HS-27A (cell line): ENCODE measurements around the gene MAPKAP1.

ENCODE experiments used
- DNase-seq: peaks from one replicate; pipeline ENCODE4 v3.0.0-alpha.2; 2012; ENCODE audit warnings: low read depth, missing footprints

Gene MAPKAP1

DNA sequence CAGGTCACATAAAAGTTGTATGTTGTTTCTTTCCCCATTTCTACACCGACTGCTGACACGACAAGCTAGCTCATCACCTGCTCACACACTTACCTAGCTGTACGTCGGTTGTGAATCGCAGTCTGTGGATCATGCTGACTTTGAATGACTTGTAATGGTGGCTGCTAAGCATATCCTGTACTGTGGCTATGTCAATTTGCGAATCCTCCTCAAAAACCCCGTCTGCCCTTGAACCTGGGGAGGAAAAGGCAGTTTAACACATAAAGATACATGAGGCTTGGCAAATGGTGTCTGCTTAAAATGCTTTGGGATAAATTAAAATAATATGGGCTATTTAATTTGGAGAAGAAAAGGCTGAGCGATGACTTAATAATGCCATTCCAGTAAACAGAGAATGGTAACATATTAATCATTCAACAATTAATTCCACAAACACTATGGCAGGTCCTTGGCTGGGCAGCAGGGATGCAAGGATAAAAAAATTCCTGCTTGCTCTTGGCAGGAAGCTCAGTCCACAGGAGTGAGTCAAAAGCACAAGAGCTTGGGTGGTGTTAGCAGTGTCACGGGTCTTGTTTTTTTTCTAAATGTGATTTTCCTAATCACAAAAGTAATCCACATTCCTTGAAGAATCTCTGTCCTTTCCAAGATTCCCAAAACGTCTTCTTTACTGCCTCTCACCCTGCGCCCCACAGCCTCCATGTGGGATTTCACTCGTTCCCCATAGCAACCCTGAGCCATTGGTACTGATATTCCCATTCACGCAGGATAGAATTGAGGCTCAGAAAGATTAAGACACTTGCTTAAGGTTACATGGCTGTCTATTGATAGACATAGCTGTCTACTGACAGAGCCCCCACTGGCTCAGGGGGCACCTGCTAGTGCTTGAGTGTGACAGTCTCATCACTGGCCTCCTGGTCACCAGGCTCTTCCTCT lies 222.4 kb downstream of the MAPKAP1 start:
- DNase-seq, result peak; percentile 12

DNA sequence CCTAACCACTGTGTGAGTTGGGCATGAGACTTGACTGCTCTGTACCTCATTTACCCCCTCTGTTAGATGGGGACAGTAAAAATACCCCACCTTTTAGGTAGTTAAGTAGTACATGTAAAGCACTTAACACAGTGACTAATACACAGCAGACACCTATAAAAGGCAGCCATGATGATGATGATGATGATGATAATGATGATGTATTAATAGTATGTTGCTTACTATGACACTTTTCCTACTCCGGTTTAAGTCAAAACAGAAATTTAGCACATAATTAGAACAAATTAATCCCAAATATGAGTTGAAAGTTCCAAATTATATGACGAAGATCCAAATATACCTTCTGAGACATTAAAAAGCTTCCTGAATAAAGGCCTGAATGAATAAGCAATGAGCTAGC lies 223.3 kb downstream of the MAPKAP1 start:
- DNase-seq, result no peak

DNA sequence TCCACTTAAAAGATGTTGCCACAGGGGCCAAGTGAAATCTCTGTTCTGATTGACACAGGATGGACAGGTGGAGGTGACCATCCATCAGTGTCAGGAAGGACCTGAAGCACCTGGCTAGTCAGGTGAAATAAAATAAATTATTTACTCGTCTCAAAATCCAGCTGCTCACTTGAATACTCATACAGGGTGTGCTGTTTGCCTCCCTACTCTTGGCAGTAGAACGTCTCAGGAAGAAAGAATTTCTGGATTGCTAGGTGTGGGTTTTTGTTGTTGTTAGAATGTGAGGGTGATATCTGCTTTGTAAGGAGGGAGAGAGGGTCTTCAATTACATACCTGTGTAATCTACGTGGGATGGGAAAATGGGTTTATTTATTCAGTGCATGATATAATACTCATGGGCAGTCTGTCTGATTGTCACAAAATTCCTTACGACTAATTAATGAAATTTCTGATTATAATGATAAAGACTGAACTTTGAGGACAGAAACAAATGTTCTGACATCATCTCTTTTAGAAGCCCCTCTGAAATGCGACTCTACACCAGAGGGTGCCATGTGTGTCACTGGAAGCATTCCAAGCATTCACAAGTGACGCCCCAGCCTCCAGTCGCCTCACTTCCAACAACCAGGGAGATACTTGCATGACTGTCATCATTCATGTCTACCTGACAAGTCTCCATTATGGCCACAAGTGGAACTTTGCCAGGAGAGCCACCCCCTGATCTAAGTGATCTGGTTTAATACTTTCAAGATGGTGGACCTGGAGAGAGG lies 227.0 kb downstream of the MAPKAP1 start:
- DNase-seq, result no peak

DNA sequence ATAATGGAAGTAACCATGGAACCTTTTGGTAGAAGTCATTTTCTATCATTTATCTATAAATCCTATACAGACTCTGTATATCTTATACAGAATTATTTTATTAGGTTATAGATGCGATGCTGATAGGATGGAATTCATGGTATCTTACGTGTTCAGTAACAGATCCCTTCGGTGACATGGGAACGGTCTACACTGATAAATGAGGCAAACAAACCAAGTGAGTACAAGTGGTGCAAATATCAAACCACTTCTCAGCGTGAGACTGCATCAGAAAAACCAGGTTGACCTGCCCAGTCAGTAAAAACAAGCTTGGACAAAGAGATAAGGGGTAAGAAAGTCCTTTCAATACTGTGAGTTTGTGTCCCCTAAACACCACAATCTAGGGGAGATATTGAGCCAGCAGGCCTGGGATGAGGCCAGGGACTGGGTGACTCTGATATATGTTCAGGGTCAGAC lies 229.9 kb downstream of the MAPKAP1 start:
- no peak for DNase-seq

DNA sequence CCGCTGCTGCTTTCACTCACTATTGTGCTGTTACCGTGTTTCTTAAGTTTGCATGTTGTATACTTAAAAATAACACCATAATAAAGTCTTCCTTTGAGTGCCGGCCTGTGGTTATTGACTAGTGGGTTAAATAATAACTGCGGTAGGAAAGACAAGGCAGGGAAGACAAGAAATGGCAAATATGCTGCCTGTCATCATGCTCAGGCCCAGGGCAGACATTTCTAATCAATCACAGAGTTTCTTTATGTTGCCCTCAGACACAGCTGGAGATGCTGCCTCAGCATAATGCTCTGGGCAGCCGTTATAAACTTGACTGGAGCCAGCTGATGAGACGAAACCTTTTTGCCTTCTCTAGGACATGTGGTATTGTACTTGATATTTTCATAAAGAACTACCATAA lies 230.4 kb downstream of the MAPKAP1 start:
- no peak for DNase-seq

DNA sequence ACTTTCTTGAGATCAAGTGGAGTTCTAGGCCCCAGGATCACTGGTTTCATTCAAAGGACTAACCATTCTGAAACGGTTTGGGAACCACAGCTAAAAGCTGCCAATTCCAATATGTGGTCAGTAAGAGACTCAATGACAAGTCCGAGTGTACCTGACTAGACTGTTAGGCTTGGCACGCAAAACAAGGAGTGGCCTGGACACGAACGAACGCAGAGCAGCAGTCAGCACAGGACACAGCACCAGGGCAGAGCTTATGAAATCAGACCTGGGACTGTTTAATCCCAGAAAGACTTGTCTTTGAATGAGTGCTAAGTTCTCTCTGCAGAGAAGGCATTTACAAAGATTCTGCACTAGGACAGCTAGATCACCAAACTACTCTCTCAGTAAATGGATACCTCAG lies 231.6 kb downstream of the MAPKAP1 start:
- DNase-seq, result no peak

DNA sequence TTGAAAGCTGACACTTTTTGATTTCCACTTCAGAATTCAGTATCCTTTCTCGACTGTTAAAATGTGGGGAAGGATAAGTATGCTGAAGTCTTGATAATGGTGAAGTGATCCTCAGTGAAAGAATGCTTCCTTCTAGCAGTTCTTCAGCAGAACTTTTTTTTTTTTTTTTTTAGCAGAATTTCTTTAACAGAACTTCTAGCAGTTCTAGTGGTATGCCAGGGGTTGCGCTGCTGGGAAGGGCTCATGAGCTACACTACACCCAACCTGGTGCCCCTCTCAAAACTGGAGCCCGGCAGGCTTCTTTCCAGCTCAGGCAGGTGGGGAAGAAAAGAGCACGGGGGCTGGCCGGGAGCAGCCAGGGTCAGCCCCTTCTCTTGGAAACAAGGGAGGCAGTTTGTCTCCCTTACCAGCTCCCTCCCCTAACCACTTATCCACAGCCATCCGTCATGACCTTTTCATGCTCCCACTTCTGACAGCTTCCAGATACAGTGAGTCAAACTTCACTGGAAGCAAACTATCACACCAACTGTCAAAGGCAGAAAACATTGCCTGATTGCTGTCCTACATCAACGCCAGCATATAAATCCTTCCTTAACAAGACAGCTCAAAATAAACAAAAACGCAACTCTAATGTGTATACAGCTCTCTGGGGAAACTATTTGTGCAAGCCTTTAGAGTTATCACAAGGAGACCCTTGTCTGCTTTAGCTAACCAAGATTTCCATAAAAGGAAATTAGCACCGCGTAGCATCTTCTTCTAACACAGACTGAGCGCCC lies 233.9 kb downstream of the MAPKAP1 start:
- no peak for DNase-seq

DNA sequence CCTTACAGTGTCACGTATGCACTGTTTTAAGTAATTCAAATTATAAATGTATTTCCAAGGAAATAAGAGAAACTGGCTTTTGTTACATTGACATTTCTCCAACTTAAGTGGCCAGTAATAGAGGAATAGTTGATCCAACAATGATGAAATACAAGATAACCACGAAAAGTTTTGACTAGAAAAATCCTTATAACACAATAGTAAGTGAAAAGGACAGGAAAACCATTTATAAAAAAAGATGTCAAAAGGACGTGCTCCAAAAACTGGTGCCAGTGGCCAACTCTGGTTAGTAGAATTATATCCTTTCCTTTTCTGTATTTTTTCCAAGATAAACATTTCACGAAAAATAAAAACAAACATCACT lies 234.5 kb downstream of the MAPKAP1 start:
- DNase-seq, result no peak

DNA sequence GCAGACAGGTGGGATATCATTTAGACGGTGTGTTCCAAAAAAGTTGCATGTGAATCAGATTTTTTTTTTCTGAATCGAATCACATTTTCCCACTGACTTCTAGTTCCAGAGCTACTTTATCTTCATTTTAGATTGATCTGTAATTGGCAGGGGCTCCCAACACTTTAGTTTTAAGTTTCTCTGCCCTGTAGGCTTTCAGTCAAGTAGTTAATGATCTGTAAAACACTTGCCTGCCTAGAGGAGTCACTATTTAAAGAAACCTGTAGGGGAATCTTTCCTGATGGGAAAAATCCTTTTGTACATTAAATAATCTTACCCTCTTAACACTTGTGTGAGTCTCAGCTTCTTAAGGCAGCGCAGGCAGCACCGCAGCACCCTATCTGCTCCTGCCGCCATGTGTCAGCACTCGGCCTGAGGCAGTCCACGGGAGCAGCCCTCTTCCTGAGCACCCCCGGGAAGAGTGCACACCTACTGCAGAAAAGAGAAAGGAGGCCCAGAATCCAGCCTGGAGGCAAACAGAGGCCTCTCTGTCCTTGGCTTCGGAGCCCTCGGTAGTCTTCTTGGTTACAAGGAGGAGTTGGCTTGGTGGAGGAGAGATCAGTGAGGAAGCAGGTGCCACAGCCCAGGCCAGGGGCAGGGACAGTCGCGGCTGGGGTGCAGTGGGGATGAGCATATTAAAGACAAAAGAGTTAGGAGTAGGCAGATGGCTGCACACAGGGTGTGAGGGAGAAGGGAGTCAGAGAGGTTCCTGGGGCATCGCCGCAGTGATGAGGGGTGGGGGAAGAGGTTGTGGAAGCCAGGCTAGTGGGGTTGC lies 236.0 kb downstream of the MAPKAP1 start:
- DNase-seq, result no peak

DNA sequence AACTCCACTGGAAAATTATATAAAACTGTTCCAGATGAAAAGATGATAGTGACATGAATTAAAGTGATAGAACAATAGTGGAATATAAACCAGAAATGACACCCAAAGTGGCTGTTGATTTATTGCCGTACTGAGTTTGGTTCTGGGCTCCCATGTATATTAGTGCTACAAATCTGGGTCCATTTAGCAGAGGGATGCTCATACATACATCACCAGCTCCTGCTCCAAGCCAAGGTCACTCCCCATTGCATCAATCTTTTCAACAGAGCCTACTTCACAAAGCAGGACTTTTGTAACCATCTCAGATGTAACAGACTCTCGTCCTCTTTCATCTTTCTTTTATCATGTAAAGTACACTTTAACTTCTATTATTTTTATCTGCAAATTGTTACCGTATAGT lies 236.8 kb downstream of the MAPKAP1 start:
- DNase-seq, result no peak

DNA sequence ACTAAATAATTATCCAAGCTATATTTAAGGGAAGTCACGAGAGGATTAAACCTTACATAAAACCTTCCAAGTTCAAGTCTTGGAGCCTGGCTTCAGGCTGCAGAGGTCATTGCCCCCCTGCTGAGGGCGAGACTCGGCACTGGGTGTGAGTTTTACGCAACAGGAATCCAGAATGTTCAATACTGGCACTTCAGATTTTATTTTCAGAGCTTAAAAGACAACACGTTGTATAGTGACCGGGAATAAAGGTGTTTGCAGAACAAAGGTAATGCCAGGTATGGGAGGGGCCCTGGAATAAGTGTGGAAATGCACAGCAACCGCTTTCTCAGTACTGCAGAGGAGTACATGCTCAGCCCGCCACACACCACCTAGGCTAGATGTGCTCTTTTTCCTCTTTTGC lies 238.4 kb downstream of the MAPKAP1 start:
- no peak for DNase-seq

DNA sequence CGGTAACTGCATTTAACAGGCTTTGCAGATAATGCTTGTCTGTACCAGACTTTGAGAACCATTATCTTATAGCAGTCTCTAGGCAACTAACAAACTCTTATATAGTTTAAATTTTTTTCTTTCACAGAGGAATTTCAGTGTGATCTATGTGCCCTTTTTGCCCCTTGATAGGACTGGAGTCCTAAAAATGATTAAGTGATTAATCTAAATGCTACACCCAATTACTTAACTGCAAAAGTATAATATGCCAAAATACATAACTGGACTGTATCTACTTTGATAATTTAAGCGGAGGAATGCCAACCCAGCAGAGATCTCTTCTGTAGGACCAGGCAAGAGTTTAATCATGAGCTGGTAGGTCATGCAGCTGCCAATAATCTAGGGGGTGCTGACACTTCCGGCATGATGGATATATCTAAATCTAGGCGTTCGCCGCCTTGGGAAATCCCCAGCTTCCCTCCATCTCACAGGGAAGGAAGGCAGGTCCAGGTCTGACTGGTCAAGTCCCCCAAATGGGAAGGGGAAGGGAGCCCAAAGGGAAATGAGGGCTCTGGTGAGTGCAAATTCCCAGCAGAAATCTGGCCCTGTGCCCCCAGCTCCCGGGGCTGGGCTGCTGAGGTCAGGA lies 239.8 kb downstream of the MAPKAP1 start:
- DNase-seq, result no peak

DNA sequence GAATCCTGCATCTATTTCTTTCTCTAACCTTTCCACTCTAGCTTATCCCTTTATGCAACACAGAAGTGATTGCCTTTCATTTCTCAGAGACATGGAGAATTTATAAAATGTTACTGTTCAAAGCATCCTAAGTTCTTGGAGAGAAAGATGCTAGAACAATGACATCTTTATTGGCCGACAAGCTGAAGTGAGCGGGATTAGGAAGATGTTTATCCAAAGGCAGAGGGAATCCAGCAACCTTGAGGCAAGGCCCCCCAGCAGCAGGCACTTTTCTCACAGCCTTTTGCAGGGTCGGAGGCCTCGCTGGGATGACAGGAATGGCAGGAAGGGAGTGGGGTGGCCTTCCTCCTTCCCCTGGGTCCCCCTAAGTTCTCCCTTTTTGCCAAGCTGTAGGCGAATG lies 240.6 kb downstream of the MAPKAP1 start:
- no peak for DNase-seq

DNA sequence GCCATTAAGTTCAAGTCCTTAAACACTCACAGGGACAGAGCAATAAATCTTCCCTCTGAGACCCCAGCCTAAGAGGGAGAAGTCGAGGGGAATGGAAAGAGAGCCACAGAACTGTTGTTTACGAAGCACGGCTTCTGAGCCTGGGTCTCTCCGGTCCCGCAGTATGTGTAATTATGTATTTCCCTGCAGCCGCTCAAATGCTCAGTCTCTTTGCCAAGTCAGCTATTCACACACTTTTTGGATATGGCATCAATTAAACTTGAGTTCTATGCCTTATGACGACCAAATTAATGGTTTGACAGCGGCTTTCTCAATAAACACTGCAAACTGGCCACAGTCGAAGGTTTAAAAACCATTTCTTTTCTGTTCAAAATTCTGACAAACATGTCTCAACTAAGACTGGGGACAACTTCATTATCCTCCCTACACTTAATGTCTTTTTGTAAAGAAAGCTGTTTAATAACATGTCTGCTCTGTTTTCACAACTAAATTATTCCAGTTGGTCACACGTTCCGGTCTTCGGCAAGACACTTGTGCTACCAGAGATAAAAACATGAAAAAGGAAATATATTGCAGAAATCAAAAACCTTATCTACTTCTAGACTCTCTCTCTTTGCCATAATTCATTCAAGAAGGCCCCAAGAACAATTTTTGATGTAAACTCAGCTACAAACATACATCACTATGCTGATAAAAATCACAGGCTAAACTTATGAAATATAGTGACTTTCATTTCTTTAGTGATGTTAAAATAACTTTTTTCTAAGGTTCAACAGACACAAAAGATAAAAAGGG lies 242.2 kb downstream of the MAPKAP1 start:
- no peak for DNase-seq

DNA sequence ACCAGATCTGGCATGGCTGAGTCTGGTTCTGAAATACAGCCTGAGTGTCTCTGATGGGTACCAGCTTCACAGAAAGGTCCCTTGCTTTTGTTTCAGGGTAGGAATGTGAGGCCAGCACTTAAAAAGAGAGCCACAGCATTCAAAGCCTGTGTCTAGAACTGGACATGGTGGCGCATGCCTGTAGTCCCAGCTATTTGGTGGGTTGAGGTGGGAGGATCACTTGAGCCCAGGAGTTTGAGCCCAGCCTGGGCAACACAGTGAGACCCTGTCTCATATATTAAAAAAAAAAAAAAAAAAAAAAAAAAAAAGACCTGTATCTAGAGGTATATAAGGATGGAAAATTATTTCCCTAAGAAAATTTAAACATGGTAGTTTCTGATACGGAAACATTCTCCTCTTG lies 243.1 kb downstream of the MAPKAP1 start:
- DNase-seq, result no peak

DNA sequence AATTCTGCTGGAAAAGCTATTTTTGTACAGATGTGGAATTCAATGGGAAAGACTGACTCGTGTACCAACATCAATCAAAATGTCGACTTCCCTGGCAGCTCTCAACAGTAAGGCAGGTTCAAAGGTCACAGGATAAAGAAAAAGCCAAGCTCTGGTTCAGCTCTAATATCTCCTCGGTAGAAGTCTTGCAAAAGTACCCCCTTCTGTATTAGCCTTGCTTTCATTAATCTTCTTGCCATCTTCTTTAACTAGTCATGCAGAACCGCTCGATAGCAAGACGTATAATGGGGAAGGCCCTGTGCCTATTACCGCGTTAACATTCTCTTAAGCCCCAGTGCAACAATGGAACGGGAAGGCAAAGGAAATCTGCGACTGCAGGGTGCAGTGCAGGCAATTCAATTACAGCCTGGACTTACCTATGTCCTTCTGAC lies 244.1 kb downstream of the MAPKAP1 start:
- no peak for DNase-seq

DNA sequence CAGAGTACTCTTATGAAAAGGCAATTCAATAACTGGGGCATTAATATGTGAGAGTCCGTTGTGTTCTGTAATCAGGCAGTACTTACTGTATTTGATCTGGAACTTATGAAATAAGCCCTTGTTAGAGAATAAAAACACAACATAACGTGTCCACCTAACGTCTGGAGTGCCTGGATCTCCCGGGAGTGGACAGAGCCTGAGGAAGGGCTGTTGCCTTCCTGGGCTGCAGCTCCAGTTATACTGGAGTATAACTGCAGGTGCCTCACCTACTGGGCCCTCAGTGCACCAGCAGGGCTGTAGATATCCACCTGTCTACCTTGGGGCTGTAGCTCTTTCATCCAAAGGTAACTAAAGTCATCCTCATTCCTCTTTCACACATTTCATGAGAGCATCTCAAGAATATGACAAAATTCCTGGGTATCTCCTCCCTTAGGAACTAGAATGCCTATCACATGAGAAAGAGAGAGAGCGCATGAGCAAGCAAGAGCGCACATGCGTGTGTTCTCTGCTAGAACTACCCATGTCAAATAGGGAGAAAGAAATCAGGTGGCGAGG lies 245.3 kb downstream of the MAPKAP1 start:
- DNase-seq, result no peak

DNA sequence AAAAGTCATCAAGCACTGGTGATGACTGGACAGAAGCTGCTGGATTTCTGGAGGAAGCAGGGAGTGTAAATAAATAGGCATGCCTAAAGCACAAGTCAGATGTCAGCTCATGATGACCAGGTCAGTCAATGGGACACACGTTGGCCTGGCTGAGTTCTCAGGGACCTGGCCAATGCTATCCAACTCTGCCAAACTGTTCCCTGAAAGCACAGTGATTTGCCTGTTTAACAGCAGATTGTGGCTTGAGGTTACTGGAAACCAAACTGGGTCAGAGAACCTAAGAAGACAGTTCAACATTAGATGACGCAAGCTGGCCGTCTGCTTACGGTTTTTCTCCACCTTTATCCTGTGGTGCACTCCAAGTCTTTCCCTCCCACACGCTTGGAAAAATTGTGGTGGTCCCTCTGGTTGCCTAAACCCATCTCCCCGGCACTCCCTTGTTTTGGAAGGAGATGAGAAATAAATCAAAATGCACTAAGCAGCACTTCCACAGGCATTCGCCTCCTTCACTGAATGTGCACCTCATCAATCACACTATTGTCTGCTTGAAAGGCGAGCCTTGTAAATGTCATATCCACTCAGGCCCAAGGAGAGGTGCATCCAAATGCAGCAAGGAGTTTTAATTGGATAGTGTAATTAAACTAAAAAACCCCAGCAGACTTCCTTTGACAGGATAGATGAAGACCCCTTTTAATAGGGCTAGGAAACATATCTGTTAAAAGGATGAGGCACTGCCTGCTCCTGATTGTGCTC lies 245.9 kb downstream of the MAPKAP1 start:
- no peak for DNase-seq

DNA sequence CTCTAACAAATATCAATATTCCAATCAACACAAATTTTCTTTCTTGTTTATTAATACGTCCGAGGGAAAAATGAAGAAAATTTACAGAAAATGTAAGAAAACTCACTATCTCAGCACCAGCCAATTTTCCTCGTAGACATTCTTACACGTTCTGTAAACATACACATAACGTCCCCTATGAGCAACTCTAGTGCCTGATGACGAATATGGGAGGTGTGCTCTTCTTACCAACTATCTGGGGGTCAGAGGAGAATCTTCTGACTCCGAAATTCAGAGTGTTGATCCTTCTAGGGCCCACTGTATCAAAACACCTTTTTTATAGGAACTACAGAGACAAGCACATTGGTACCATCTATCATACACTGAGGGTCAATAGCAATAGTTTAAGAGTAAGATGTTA lies 246.7 kb downstream of the MAPKAP1 start:
- DNase-seq, result no peak
